IPS-18a (cell line): ENCODE data around the gene NIBAN1.
"Not testable (repeated sequence)": the region's sequence is repeated elsewhere in the genome, so short reads cannot be mapped to it uniquely, and the experiment has no call there.

ENCODE experiments used
- H3K27ac ChIP-seq: one replicate; pipeline ENCODE4 v1.5.1; 2013; ENCODE audit warnings: low read length
- H3K27me3 ChIP-seq: one replicate; pipeline ENCODE4 v1.6.1; 2013; ENCODE audit warnings: mild to moderate bottlenecking, low read length; ENCODE audit not compliant: control insufficient read depth, insufficient read depth
- H3K36me3 ChIP-seq: one replicate; pipeline ENCODE4 v1.6.1; 2013; ENCODE audit warnings: low read depth, low read length; ENCODE audit not compliant: control insufficient read depth
- H3K4me1 ChIP-seq: one replicate; pipeline ENCODE4 v1.6.1; 2013; ENCODE audit warnings: low read depth, low read length; ENCODE audit not compliant: control insufficient read depth
- H3K4me3 ChIP-seq: one replicate; pipeline ENCODE4 v1.5.1; 2013; ENCODE audit warnings: low read length
- H3K9ac ChIP-seq: one replicate; pipeline ENCODE4 v1.6.1; 2013; ENCODE audit warnings: mild to moderate bottlenecking, low read length, moderate library complexity
- H3K9me3 ChIP-seq: one replicate; pipeline ENCODE4 v1.6.1; 2013; ENCODE audit warnings: low read depth, low read length; ENCODE audit not compliant: control insufficient read depth

NIBAN1 gene

DNA sequence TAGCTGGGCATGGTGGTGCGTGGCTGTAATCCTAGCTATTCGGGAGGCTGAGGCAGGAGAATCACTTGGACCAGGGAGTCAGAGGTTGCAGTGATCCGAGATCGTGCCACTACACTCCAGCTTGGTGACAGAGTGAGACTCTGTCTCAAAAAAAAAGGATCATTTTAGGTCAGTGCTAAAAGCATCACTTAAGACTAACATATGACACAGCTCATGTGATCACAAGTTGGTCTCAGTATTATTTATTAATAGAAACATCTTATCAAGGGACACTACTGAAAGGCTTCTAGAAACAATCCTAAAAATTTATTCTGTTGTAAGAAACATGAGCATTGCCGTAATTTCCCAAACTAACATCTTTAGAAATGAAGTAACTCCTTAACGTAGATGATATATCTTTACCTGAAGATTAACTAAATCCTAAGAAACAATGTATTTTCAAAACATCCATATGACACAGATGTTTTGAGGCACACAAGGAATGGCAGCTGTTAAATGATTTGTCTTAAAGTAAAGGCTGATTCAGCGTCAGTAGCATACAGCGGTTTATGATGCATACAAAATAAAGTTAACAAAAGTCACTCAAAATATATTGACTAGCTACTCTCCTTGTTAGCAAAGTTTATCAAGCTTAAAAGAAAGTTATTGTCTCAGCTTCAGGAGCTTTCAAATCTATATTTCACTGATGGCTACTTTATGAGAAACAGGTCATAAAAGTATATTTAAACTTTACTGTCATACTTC, 2.6 kb downstream of the NIBAN1 start:
- Histone ChIP-seq H3K4me1 (no peaks in the 10 kb centered on the region), H3K9ac (no peak overlapping the region), H3K27ac (no peak overlapping the region), H3K36me3 (no peaks in the 10 kb centered on the region), H3K4me3 (no peak overlapping the region), H3K9me3 (no peaks in the 10 kb centered on the region), H3K27me3 (peaks cover 50% of the 10 kb centered on the region)

DNA sequence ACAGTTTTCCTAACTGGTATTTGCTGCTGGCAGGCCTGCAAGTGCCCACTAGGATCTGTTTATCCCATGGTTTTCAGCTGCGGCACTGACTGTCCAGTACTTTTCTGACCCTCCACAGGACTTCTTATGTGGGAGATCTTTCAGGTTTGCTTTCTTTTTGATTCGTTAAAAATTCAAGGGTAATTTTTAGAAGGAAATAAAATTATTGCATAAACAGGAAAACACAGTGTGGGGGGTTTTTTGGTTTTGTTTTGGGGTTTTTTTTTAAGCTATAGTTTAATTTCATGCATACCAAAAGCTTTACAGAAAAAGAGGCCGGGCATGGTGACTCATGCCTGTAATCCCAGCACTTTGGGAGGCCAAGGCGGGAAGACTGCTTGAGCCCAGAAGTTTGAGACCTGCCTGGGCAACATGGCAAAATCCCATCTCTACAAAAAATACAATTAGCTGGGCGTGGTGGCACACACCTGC, 3.6 kb downstream of the NIBAN1 start:
- peaks cover 40% of the 10 kb centered on the region for H3K27me3 ChIP-seq
- no peaks in the 10 kb centered on the region for H3K9me3 ChIP-seq
- no peaks in the 10 kb centered on the region for H3K4me1 ChIP-seq
- no peak overlapping the region for H3K9ac ChIP-seq
- no peaks in the 10 kb centered on the region for H3K36me3 ChIP-seq
- no peak overlapping the region for H3K4me3 ChIP-seq
- H3K27ac ChIP-seq: no peak overlapping the region

DNA sequence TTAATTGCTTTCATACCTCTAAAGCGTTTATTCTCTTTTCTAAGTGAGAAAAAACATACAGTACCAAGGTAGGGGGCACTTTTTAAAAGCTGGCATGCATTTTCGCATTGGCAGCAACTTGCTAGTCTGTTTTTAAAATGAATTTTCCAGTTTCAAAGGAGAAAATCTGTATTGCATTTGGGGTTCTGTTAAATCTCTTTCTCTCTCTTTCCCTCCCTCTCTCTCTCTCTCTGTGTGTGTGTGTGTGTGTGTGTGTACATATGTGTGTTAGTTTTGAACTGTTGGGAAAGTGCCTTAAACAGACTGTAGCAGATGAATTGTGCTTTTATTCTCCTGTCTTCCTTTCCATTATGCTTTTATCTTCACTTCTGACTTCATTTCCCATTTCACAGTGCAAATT, 7.3 kb downstream of the NIBAN1 start:
- no peaks in the 10 kb centered on the region for H3K4me1 ChIP-seq
- H3K4me3 ChIP-seq: no peak overlapping the region
- no peaks in the 10 kb centered on the region for H3K9me3 ChIP-seq
- H3K27ac ChIP-seq: no peak overlapping the region
- H3K27me3 ChIP-seq: peaks cover 3% of the 10 kb centered on the region
- H3K36me3 ChIP-seq: no peaks in the 10 kb centered on the region
- no peak overlapping the region for H3K9ac ChIP-seq

DNA sequence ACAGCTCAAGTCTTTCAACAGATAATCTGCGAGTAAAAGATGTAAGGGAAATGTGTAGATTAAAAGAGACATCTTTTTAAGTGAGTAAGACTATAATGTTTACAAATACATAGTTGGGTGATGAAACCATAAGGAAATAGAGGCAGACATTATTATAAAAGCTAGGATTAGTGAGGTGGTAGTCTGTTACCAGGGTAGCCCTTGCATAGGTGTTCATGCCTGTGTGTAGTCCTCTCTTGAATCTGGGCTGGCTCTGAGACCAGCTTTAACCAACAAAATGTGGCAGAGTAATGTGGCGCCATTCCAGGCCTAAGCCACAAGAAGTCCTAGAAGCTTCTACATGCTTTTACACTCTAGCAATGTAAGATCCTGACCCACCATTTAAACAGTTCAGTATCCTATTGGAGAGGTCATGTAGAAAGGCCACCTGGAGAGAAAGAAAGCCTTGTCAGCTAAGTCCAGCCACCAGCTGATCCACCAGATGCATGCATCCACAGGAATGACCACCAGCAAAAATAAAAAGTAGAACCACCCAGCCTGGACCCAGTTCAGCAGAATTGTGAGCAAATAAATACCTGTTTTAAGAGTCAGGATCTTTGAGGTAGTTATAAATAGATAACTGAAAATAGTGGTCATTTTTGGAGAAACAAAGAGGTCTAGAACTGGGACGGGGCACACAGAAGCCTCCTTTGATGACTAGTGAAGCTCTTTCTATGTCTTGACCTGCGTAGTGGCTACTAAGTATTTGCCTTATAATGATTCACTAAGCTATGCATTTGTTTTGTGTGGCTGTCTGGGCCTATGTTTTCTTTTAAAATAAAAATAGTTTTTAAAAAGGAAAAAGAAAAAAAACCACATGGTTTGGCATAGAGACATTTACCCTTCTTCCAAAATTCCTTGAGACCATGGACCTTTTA, 8.1 kb downstream of the NIBAN1 start:
- H3K27me3 ChIP-seq: no peaks in the 10 kb centered on the region
- H3K27ac ChIP-seq: no peak overlapping the region

DNA sequence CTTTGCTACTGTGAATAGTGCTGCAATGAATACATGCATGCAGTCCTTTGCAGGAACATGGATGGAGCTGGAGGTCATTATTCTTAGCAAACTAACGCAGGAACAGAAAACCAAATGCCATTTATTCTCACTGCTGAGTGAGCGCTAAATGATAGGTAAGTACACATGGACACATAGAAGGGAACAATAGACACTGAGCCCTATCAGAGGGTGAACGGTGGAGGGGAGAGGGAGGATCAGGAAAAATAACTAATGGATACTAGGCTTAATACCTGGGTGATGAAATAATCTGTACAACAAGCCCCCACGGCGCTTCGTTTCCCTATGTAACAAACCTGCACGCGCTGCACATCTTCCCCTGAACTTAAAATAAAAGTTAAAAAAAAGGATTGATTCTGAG, 8.9 kb downstream of the NIBAN1 start:
- Histone ChIP-seq H3K4me3 (no peak overlapping the region), H3K9ac (no peak overlapping the region), H3K4me1 (no peaks in the 10 kb centered on the region), H3K27me3 (no peaks in the 10 kb centered on the region), H3K9me3 (no peaks in the 10 kb centered on the region), H3K36me3 (no peaks in the 10 kb centered on the region), H3K27ac (no peak overlapping the region)

More for the DNA sequence above, 8.1 kb downstream of the NIBAN1 start:
- Histone ChIP-seq H3K9ac (no peak overlapping the region), H3K36me3 (no peaks in the 10 kb centered on the region), H3K4me1 (no peaks in the 10 kb centered on the region), H3K4me3 (no peak overlapping the region), H3K9me3 (no peaks in the 10 kb centered on the region)

DNA sequence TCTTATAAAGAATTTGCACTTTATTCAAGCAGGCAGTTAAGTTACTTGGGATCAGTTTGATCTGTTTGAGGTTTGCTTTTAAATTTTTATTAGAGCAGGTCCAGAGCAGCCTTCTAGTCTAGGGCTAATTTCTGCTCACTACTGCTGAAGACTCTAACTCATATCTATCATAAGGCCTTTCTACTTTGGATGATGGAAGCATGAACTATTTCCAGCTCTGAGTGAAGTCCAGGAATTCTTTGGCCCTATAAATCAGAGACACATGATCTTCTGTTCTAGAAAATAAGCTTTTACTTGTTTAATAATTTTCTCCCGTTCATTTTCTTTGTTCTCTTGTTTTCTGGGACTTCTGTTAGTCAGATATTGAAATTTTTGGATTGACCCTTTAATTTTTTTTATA, 14.7 kb downstream of the NIBAN1 start:
- no peaks in the 10 kb centered on the region for H3K27me3 ChIP-seq
- H3K9me3 ChIP-seq: no peaks in the 10 kb centered on the region
- H3K4me1 ChIP-seq: no peaks in the 10 kb centered on the region
- no peaks in the 10 kb centered on the region for H3K36me3 ChIP-seq
- H3K4me3 ChIP-seq: no peak overlapping the region
- no peak overlapping the region for H3K27ac ChIP-seq
- no peak overlapping the region for H3K9ac ChIP-seq

DNA sequence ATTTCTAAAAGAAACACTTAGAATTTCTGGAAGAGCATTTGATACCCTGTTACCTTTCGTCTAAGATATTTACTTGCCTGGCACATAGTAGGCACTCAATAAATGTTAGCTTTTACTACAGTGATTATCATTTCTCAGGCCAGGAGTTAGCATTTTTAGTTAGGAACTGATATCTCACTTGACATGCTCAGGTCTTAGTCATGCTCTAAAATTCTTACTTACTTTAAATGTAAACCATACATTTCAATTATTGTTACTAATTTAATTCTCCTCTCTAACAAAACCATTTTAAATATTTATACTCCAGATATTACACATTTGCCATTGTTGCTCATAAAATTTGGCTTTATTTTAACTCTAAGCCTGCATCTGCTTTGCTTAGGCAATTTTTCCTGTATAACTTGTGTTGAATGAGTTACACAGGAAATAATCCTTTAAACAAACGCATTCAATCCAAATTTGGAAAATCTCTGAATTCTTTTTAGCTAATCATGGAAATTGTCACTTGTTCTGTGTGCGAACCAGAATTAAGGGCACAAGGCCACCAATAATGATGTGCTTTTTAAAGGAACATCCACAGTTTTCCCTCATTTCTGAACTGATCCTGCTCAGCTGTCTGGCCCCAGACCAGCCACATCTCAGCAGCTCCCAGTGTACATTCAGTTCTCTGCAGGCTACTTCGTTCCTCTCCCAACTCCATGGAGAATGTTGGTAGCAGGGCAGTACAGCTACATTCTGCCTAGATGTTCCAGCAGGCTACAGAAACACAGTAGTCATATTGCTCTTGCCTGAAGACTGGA, 15.6 kb downstream of the NIBAN1 start:
- Histone ChIP-seq H3K27ac (no peak overlapping the region), H3K27me3 (no peaks in the 10 kb centered on the region), H3K4me3 (no peak overlapping the region)

DNA sequence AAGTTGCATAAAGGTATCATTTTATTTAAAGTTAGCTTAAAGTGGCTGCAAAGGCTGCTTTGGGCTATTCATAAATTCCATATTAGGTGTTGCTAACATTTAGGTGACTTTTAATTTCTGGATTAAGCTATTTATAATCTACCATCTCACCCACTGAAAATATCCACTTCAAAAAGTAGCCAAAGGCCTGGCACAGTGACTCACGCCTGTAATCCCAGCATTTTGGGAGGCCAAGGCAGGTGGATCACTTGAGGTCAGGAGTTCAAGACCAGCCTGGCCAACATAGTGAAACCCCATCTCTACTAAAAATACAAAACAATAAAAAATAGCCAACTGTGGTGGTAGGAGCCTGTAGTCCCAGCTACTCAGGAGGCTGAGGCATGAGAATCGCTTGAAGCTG, 16.4 kb downstream of the NIBAN1 start:
- not testable (repeated sequence) for H3K9me3 ChIP-seq, H3K27ac ChIP-seq, H3K9ac ChIP-seq, H3K4me3 ChIP-seq, H3K36me3 ChIP-seq, H3K27me3 ChIP-seq, H3K4me1 ChIP-seq

More for the DNA sequence above, 15.6 kb downstream of the NIBAN1 start:
- Histone ChIP-seq H3K9ac (no peak overlapping the region), H3K9me3 (no peaks in the 10 kb centered on the region), H3K36me3 (no peaks in the 10 kb centered on the region), H3K4me1 (no peaks in the 10 kb centered on the region)

DNA sequence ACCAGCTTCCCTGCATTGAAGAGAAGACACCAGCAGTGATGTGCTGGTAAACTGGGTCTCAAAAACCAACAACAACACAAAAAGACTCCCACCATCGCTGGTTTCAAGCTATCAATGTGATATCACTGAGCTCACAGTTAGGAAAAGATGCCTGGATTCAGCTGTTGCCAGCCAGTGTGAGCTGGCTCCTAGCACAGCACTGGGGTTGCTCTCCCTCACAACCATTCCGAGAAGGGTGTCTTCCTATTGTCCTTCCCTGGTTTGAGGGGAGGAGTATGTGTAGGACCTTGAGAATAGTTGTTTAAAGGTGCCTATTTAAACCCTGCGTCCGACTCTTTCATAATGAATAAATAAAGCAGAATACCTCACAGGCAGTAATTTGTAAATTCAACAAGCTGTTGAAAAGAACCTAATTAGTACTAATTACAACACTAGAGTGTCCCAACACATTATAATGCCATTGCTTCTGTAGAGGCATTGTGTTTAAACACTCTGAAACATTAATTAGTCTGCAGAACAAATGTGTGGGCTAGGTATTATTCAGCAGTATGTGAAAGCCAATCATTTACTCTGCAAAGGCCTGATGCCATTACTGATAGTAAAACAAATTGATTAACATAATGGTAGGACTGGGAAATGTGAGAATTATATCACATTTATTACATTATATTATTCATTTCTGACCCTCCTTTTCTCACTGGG, 17.2 kb downstream of the NIBAN1 start:
- Histone ChIP-seq H3K4me3 (no peak overlapping the region), H3K27ac (no peak overlapping the region), H3K9ac (no peak overlapping the region), H3K36me3 (no peaks in the 10 kb centered on the region), H3K4me1 (no peaks in the 10 kb centered on the region), H3K27me3 (no peaks in the 10 kb centered on the region), H3K9me3 (no peaks in the 10 kb centered on the region)

- H3K36me3 ChIP-seq: no peaks in the 10 kb centered on the region
- H3K27me3 ChIP-seq: no peaks in the 10 kb centered on the region
- H3K27ac ChIP-seq: no peak overlapping the region
- H3K4me3 ChIP-seq: no peak overlapping the region
- no peaks in the 10 kb centered on the region for H3K9me3 ChIP-seq
- no peaks in the 10 kb centered on the region for H3K4me1 ChIP-seq
- H3K9ac ChIP-seq: no peak overlapping the region
Measured at GRCh38 chr1:184954232-184954995, 19.9 kb downstream of the NIBAN1 start.
